Middle frontal gyrus (tissue), 1 donor: Measurements from ENCODE around the gene UBTF.

Experiments
- DNase-seq: peaks from one replicate; pipeline ENCODE4 v3.0.0-alpha.2; 2015; ENCODE audit warnings: low spot score; ENCODE audit errors: extremely low spot score

UBTF gene

GRCh38 chr17:44219616-44220212 lies at the start of gene UBTF:
TSS of gene UBTF (minus strand) at chr17:44219675. CDS start at chr17:44218229, 1,446 bp downstream.
- DNase-seq = no peak

- no peak for DNase-seq
Observed at GRCh38 chr17:44268709-44269534, 49.4 kb upstream of the UBTF start.

GRCh38 chr17:44267818-44268490 lies 48.5 kb upstream of the UBTF start, which contains the start of gene SLC4A1:
TSS of gene SLC4A1 (minus strand) at chr17:44268135. CDS start at chr17:44262866, 5,269 bp downstream.
- DNase-seq = no peak

GRCh38 chr17:44267165-44267455 lies 47.6 kb upstream of the UBTF start:
- DNase-seq = no peak

- DNase-seq = no peak
Observed at GRCh38 chr17:44266402-44267164, 47.1 kb upstream of the UBTF start.

GRCh38 chr17:44263345-44263902 lies 43.9 kb upstream of the UBTF start:
- no peak for DNase-seq

GRCh38 chr17:44262654-44263225 lies 43.3 kb upstream of the UBTF start:
- no peak for DNase-seq

GRCh38 chr17:44260296-44260695 lies 40.8 kb upstream of the UBTF start:
- no peak for DNase-seq

- no peak for DNase-seq
Observed at GRCh38 chr17:44258811-44259351, 39.4 kb upstream of the UBTF start.

GRCh38 chr17:44257815-44258760 lies 38.6 kb upstream of the UBTF start:
- no peak for DNase-seq

- DNase-seq = no peak
Observed at GRCh38 chr17:44256671-44257070, 37.2 kb upstream of the UBTF start.

- DNase-seq = no peak
Observed at GRCh38 chr17:44255915-44256314, 36.4 kb upstream of the UBTF start.

GRCh38 chr17:44254361-44255095 lies 35.1 kb upstream of the UBTF start:
- DNase-seq = no peak

- DNase-seq = no peak
Observed at GRCh38 chr17:44253006-44253405, 33.5 kb upstream of the UBTF start.

- DNase-seq = no peak
Observed at GRCh38 chr17:44251062-44251461, 31.6 kb upstream of the UBTF start.

- no peak for DNase-seq
Observed at GRCh38 chr17:44249501-44250246, 30.2 kb upstream of the UBTF start.

GRCh38 chr17:44247876-44248736 lies 28.6 kb upstream of the UBTF start:
- no peak for DNase-seq
